Placental pericyte (primary cell): ENCODE data around the gene OR4C16. TPM values are rescaled to one million over a fixed set of nuclear protein-coding genes. Genes with fewer than 3 reads are reported as not detected.

ENCODE experiments used
- total RNA-seq: library from RNA; depleted of rRNA; stranded (reverse); fragments of >200 nt; gene quantifications from 2 replicates; pipeline ENCODE4 v1.2.3, GENCODE V29; 2012

The OR4C16 gene
- not detected in 2 replicates for total RNA-seq

GRCh38 chr11:55571828-55572227 lies at the start of gene OR4C16:
TSS of gene OR4C16 (plus strand) at chr11:55572128. CDS start at chr11:55572128, 0 bp downstream.

GRCh38 chr11:55554169-55554568 lies 17.8 kb upstream of the OR4C16 start, which contains the start of gene OR4C15:
TSS of gene OR4C15 (plus strand) at chr11:55554469. CDS start at chr11:55554469, 0 bp downstream.

GRCh38 chr11:55607545-55607944 lies 35.6 kb downstream of the OR4C16 start, which contains the start of gene OR4C11:
TSS of gene OR4C11 (minus strand) at chr11:55607645. CDS start at chr11:55604373, 3,272 bp downstream.

Other genes starting within 250 kb of the OR4C16 start
- not detected in 2 replicates for gene OR4A16, start 228.9 kb upstream of the OR4C16 start, total RNA-seq
- gene OR4A15, start 204.2 kb upstream of the OR4C16 start, total RNA-seq, result not detected in 2 replicates
- gene OR4C15, start 17.7 kb upstream of the OR4C16 start, total RNA-seq, result not detected in 2 replicates
- gene OR4C11, start 35.5 kb downstream of the OR4C16 start, total RNA-seq, result not detected in 2 replicates
- gene OR4P4, start 63.0 kb downstream of the OR4C16 start, total RNA-seq, result not detected in 2 replicates
- not detected in 2 replicates for gene OR4S2, start 76.2 kb downstream of the OR4C16 start, total RNA-seq
- not detected in 2 replicates for gene OR4C6, start 90.1 kb downstream of the OR4C16 start, total RNA-seq
- not detected in 2 replicates for gene OR5D13, start 201.3 kb downstream of the OR4C16 start, total RNA-seq
- gene OR5D14, start 223.4 kb downstream of the OR4C16 start, total RNA-seq, result not detected in 2 replicates
- gene OR5L1, start 239.2 kb downstream of the OR4C16 start, total RNA-seq, result not detected in 2 replicates
- not detected in 2 replicates for gene OR5D18, start 247.5 kb downstream of the OR4C16 start, total RNA-seq